ENCODE measurements around the gene CLASP1.

DNA sequence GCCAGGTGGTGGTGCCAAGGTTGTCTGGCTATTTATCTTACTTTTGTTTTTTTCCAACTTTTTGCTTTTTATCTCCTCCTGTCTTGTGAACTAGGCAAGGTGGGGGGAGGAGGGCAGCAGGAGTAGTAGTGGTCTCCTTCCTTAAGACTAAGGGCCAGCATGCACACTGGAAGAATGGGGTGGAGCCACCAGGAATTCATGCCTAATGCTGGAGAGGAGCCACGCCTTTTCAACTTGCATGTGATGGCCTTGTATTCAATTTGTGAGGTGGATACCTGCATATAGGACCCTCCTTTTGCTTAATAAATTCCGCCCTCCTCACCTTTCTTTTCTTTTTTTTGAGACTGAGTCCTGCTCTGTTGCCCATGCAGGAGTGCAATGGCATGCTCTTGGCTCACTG is 37.6 kb upstream of the CLASP1 start:
- TF ChIP-seq, protein P1, sequence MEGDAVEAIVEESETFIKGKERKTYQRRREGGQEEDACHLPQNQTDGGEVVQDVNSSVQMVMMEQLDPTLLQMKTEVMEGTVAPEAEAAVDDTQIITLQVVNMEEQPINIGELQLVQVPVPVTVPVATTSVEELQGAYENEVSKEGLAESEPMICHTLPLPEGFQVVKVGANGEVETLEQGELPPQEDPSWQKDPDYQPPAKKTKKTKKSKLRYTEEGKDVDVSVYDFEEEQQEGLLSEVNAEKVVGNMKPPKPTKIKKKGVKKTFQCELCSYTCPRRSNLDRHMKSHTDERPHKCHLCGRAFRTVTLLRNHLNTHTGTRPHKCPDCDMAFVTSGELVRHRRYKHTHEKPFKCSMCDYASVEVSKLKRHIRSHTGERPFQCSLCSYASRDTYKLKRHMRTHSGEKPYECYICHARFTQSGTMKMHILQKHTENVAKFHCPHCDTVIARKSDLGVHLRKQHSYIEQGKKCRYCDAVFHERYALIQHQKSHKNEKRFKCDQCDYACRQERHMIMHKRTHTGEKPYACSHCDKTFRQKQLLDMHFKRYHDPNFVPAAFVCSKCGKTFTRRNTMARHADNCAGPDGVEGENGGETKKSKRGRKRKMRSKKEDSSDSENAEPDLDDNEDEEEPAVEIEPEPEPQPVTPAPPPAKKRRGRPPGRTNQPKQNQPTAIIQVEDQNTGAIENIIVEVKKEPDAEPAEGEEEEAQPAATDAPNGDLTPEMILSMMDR (IDR thresholded peaks at IDR 0.05): no peak
- no peak for TF ChIP-seq POLR2A (IDR thresholded peaks at IDR 0.05)

Measured in heart left ventricle (tissue), 13 donors.